Adipose tissue (tissue), 3 donors: ENCODE results near the gene XPOT. TPM values are rescaled to one million over a fixed set of nuclear protein-coding genes. Genes with fewer than 3 reads are reported as not detected.

ENCODE experiments used
- H3K27ac ChIP-seq: one replicate; pipeline ENCODE4 v1.5.1; 2013; ENCODE audit warnings: low read depth, low read length
- WGBS, 3 donors: extraction: QIAGEN DNeasy Blood & Tissue Kit; methylation state at CpG; one replicate each; pipeline ENCODE4 v1.1.7; 2013; 5-methylcytosine and 5-hydroxymethylcytosine counted together
- polyA plus RNA-seq, 3 donors: library from polyadenylated mRNA; stranded (reverse); fragments of 200-250 nt; gene quantifications; one replicate each; pipeline ENCODE4 v1.2.3, GENCODE V29; 2013
- donor health status: healthy with polysubstance abuse.
- donor health status: Bipolar disorder and iron deficiency.
- donor health status: healthy.

The XPOT gene
- polyA plus RNA-seq, 3 donors, result 14.7 to 31.3 (median 21.4) TPM

DNA sequence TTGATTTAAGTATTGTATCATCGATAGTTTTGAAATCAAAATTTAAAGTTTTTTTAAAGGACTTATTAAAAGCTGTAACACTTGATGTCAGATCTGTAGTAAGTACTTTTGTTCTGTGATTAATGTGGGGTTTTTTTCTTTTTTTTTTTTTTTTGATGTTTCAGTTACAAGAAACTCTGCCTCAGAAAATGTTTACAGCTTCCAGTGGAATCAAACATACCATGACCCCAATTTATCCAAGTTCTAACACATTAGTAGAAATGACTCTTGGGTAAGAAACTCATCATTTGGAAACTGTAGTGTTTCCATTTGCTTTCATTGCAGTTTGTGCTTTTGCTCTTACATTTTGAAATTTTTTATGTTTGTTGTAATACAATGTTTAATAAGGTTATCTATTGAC, 93.3 kb downstream of the XPOT start:
- 85 to 95% (median 95%) methylated on average over 1 of the region's 1 CpG for WGBS, 3 donors
- H3K27ac ChIP-seq, result no peak overlapping the region

DNA sequence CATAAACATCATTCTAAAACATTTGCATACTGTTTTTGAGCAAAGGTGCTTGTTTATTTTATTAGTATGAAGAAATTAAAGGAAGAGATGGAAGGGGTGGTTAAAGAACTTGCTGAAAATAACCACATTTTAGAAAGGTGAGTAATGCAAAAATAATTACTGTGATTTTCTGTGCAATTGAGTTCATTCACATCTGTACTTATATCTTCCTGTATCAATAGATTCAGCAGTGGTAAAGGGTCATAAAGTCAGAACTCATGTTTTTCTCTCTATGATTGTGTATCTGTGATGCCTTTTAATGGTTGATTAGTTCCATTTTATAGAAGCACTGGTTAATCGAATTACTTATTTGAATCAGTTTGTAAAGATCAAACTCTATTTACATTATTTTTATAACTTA, 93.7 kb downstream of the XPOT start:
- 78 to 97% (median 95%) methylated on average over 1 of the region's 1 CpG for WGBS, 3 donors
- H3K27ac ChIP-seq, result no peak overlapping the region

DNA sequence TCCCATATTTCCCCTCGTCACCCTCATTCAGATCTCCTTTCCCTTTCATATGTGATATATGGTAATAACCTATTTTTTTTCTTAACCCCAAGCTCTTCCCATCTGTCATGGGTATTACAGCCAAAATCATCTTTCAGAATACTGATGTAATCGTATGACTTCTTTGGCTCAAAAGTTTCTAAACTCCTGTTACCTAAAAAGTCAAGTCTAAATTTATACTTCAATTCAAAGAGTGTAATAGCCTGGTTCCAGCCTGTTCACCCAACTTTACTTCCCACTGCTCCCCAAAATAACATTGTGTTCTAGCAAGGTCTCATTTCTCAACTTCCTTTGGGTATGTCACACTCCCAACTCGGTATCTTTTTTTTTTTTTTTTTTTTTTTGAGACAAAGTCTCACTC, 96.2 kb downstream of the XPOT start:
- 53 to 84% (median 59%) methylated on average over 3 of the region's 3 CpGs for WGBS, 3 donors
- no peak overlapping the region for H3K27ac ChIP-seq

Other genes starting within 250 kb of the XPOT start
- gene KICS2, start 182.1 kb upstream of the XPOT start, polyA plus RNA-seq, result 1 to 10 TPM; 3.0 to 4.3 (median 3.3) TPM
- gene C12orf56, start 13.6 kb upstream of the XPOT start, polyA plus RNA-seq, result not detected
- 10 to 100 TPM in 2 of 3 donors, 1 to 10 TPM in 1; 4.1 to 17.4 (median 11.1) TPM for gene TBK1, start 47.7 kb downstream of the XPOT start, polyA plus RNA-seq
- 10 to 100 TPM in 2 of 3 donors, 1 to 10 TPM in 1; 7.5 to 37.0 (median 21.5) TPM for gene RASSF3, start 206.1 kb downstream of the XPOT start, polyA plus RNA-seq